ENCODE data around the gene B4GALT1. TPM values are rescaled to one million over a fixed set of nuclear protein-coding genes. Genes with fewer than 3 reads are reported as not detected.

The B4GALT1 gene
- total RNA-seq, 1 donor from 2014 or later, result 12.1 TPM

Other genes with a start within 250 kb of the B4GALT1 start
- gene APTX, start 165.7 kb downstream of the B4GALT1 start, total RNA-seq, result 16.1 and 17.3 TPM in 2 replicates
- 95.8 and 111 TPM in 2 replicates for gene DNAJA1, start 142.1 kb downstream of the B4GALT1 start, total RNA-seq
- 30.3 and 36.2 TPM in 2 replicates for gene SMU1, start 90.7 kb downstream of the B4GALT1 start, total RNA-seq
- not detected in 2 replicates for gene SPINK4, start 72.8 kb upstream of the B4GALT1 start, total RNA-seq
- gene BAG1, start 97.4 kb upstream of the B4GALT1 start, total RNA-seq, result 33.5 and 48.3 TPM in 2 replicates
- gene CHMP5, start 97.7 kb upstream of the B4GALT1 start, total RNA-seq, result 66.5 and 69.7 TPM in 2 replicates
- gene NFX1, start 123.2 kb upstream of the B4GALT1 start, total RNA-seq, result 8.6 and 11.1 TPM in 2 replicates
- not detected in 2 replicates for gene AQP7, start 235.2 kb upstream of the B4GALT1 start, total RNA-seq

Measured in dermis microvascular lymphatic vessel endothelial cell (primary cell).